Activated gamma-delta T cell treated with anti-CD3 and anti-CD28 coated beads, Interleukin-2, amount 50 U/mL, for 16 hours (primary cell): Measurements from ENCODE around the gene THRAP3.
"Not testable (repeated sequence)": the region's sequence is repeated elsewhere in the genome, so short reads cannot be mapped to it uniquely, and the experiment has no call there.

ENCODE experiments used
- DNase-seq: peaks from one replicate; pipeline ENCODE4 v3.0.0-alpha.2; 2020; ENCODE audit warnings: low read depth

Gene THRAP3

GRCh38 chr1:36223996-36224536, at the start of gene THRAP3:
Gene THRAP3 (plus strand): TSS chr1:36224443. CDS start chr1:36282564, 58,121 bp downstream.
- peak; percentile 99 for DNase-seq

GRCh38 chr1:36174713-36175112, 49.5 kb upstream of the THRAP3 start:
- no peak for DNase-seq

- no peak for DNase-seq
Observed at GRCh38 chr1:36175137-36176095, 48.8 kb upstream of the THRAP3 start.

- no peak for DNase-seq
Observed at GRCh38 chr1:36176106-36176949, 47.9 kb upstream of the THRAP3 start.

- no peak for DNase-seq
Observed at GRCh38 chr1:36177589-36178431, 46.4 kb upstream of the THRAP3 start.

GRCh38 chr1:36178471-36179219, 45.6 kb upstream of the THRAP3 start:
- no peak for DNase-seq

GRCh38 chr1:36179220-36179600, 45.0 kb upstream of the THRAP3 start:
- DNase-seq, result no peak

GRCh38 chr1:36182734-36183133, 41.5 kb upstream of the THRAP3 start:
- DNase-seq, result no peak

GRCh38 chr1:36183309-36183856, 40.9 kb upstream of the THRAP3 start:
- no peak for DNase-seq

- DNase-seq, result peak; percentile 64
Observed at GRCh38 chr1:36187800-36188593, 36.2 kb upstream of the THRAP3 start.

- not testable (repeated sequence) for DNase-seq
Observed at GRCh38 chr1:36196805-36197204, 27.4 kb upstream of the THRAP3 start.

GRCh38 chr1:36198641-36199040, 25.6 kb upstream of the THRAP3 start:
- DNase-seq, result no peak

- no peak for DNase-seq
Observed at GRCh38 chr1:36199934-36200741, 24.1 kb upstream of the THRAP3 start.

GRCh38 chr1:36203027-36203553, 21.2 kb upstream of the THRAP3 start:
- DNase-seq, result no peak

- DNase-seq, result no peak
Observed at GRCh38 chr1:36203554-36204346, 20.5 kb upstream of the THRAP3 start.

- no peak for DNase-seq
Observed at GRCh38 chr1:36204347-36204909, 19.8 kb upstream of the THRAP3 start.

GRCh38 chr1:36206323-36206858, 17.9 kb upstream of the THRAP3 start:
- no peak for DNase-seq
